GM21515 (cell line): Measurements from ENCODE around the gene ANKRD30BL.
"Not testable (repeated sequence)": the region's sequence is repeated elsewhere in the genome, so short reads cannot be mapped to it uniquely, and the experiment has no call there.

ENCODE experiments used
- ATAC-seq: cut with Tn5 transposase; IDR thresholded peaks from one replicate; pipeline ENCODE4 v1.9.1; 2021; ENCODE audit not compliant: unreplicated experiment

ANKRD30BL gene, protein sequence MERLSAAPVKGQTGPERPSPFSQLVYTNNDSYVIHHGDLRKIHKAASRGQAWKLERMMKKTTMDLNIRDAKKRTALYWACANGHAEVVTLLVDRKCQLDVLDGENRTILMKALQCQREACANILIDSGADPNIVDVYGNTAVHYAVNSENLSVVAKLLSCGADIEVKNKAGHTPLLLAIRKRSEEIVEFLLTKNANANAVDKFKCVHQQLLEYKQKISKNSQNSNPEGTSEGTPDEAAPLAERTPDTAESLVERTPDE

DNA sequence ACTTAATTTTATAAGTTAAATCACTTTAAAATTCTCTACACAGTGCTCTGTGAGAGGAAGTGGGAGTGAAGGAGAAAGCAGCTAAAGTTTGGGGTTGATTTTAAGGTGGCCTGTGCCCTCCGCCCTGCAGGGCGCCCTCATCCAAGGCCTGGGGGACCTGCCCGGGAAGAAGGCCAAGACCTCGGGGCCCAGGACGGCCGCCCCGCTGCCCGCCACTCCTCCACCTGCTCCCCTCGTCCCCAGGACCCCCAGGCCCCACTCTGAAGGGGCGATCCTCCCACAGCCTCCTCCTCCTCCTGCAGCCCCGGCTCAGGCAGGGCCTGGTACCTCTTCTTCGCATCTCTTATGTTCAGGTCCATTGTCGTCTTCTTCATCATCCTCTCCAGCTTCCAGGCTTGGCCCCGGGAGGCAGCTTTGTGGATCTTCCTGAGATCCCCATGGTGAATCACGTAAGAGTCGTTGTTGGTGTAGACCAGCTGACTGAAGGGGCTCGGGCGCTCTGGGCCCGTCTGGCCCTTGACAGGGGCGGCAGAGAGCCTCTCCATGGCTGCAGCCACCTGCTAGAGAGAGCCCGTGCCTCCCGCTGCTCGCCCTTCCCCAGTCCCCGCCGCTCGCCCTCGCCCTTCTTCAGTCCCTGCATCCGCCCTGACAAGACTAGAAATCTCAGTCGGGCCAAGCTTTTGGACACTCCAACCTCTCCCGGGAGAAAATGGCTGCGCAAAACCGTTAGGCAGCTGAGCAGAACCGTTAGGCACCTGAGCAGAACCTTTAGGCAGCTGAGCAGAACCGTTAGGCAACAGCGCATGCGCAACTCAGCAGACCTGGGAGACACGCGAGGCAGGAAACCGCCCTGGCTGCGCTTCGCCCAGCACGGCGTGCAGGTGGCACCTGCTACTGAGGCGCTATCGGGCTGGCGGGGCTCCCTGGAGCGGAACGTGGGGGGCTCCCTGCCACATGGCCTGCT lies at the start of gene ANKRD30BL:
Gene ANKRD30BL, minus strand, starts transcription at position 792 of the 964 bp plus-strand sequence. Its CDS starts 247 bp downstream, at position 545.
- ATAC-seq, result not testable (repeated sequence)

DNA sequence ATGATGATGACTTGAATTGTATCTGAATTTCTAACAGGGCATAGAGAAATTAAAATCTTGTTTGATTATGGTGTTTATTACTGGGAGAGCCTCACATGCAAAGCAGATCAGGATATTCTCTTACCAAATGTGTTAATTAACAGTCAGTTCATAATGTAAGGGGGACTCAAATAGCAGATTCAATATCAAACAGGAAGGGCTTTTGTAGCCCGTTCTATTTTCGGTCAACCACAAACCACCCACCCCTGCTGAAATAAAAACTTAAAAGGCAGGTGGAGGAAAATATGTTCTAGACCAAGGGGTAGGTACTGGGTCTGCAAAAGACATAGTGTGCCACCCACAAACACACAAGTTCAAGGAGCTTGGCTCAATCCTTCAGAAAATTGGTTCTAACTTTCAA lies 41.1 kb upstream of the ANKRD30BL start:
- ATAC-seq, result not testable (repeated sequence)

DNA sequence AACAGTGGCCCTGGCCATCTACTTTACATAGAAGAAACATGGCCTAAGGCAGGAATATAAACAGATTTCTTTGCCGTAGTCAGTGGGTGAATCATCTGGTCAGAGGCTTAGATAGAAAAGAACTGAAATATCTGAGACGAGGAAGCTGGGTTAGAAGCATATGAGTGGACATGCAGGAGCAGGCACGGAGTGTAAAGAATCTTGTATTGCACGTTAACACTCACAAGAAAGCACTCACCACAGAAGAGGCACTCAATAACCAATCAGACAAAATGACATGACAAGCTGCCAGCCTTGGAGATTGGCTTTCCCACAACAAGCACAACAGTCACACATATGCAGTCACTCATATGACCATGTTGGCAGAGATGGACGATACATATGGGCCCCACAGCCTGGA lies 31.1 kb upstream of the ANKRD30BL start:
- ATAC-seq, result not testable (repeated sequence)

DNA sequence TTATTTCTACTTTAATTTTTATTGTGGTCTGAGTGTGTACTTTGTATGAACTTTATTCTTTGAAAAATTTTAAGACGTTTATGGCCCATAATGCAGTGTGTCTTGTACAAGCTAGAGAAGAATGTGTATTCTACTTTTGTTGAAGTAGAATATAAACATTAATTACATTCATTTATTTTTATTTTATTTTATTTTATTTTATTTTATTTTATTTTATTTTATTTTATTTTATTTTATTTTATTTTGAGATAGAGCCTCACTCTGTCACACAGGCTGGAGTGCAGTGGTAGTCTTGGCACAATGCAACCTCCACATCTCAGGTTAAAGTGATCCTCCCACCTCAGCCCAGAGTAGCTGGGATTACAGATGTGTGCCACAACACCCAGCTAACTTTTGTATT lies 5.3 kb upstream of the ANKRD30BL start:
- not testable (repeated sequence) for ATAC-seq

DNA sequence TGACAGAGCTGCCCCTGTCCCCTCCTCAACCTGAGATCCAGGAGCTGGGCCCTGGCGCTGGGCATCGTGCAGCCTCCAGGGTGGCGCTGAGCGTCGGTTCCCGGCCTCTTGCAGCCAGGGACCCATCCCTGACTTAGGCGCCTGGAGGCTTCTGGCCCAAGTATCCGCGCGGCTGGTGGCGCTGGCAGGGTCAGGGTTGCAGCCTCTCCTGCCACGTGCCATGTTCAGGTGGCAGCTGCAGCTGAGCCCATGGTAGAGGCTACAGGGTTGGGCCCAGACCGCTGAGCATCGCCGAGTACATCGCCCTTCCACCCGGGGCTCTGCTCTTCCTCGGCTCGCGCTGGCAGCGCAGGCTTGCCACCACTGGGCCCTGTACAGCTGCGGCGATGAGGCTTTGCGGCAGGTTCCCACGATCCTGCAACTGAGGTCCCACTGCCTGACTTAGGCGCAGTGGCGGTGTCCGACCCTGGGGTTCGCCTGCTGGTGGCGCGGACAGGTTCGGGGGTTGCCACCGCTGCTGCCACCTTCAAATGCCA lies 441 bp upstream of the ANKRD30BL start:
- ATAC-seq, result not testable (repeated sequence)

DNA sequence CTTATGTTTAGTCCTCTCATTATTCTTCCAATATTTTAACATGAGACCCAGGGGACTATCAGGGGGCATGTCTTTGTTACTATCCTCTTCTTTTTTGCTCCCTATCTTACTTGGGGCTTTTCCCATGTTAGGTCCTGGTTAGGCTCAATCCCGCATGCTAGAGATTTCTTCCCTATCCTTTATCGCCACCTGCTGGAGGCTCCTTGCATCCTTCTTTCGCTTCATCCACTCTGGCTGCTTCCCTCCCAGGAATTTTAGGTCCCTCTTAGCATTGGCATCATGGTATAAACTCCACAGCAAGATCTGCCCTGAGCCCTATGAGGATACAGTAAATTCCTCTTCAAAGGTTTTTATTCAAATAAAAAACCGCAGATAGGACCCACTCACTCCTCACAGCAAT lies 15.0 kb downstream of the ANKRD30BL start:
- ATAC-seq, result not testable (repeated sequence)
